GM19328 (cell line): ENCODE results near the gene CPTP.
A peak's percentile ranks its signal among the peaks of the same experiment; 100 is the strongest.
"Not testable (repeated sequence)": the region's sequence is repeated elsewhere in the genome, so short reads cannot be mapped to it uniquely, and the experiment has no call there.

ENCODE experiments used
- ATAC-seq: cut with Tn5 transposase; IDR thresholded peaks from one replicate; pipeline ENCODE4 v1.9.1; 2021; ENCODE audit warnings: mild to moderate bottlenecking, moderate library complexity; ENCODE audit not compliant: unreplicated experiment

The CPTP gene

GRCh38 chr1:1360506-1361169 lies 36.0 kb downstream of the CPTP start:
- no peak for ATAC-seq

DNA sequence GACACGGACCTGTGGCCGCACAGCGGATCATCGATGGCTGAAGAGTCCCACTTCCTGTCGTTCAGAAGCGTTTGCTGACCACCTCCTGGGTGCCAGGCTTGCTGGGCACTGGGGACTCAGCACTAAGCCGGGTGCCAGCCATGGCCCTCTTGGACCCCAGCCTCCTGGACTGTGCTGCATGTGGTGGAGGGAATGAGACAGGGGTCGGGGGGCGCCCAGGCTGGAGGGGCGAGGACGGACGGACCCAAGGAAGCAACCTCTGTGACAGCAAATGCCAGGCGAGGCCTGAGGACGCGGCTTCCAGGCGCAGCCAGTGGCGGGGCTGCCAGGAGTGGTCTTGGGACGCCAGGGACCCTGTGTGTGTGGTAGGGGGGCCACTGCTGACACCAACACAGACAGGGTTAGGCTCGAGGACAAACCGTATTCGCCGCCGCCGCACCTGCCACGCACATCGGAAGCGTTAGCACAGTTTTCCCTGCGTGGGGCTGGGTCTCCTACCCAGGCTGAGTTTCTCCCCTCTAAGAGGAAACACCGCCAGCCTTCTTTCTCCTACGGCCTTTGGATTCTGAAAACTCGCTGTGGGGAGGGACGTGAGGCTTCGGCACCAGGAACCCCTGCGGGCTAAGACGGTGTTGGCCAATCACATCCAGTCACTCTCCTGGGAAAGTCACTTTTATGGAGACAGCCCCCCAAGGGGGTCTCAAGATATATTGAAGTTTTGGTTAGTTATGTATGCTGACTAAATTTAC lies 36.8 kb downstream of the CPTP start:
- no peak for ATAC-seq

GRCh38 chr1:1361982-1362423 lies 37.4 kb downstream of the CPTP start:
- no peak for ATAC-seq

DNA sequence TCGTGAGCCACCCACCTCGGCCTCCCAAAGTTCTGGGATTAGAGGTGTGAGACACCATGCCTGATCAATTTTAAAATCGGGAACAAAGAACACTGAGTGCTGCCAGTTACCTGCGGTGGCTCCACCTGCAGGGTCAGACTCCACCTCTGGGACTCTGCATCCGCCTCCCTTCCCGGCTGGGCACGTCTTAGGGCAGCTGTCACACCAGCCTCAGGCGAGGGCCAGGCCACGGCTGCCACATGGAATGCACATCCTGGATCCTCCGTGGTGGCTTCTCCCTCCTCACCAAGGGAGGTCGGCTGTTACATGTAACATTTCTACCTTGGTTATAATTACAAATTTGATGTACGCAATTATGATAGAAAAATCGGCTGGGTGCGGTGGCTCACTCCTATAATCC lies 39.7 kb downstream of the CPTP start:
- no peak for ATAC-seq

- ATAC-seq: no peak
Observed at GRCh38 chr1:1365875-1366698, 41.5 kb downstream of the CPTP start.

- ATAC-seq: no peak
Observed at GRCh38 chr1:1366699-1367066, 42.1 kb downstream of the CPTP start.

DNA sequence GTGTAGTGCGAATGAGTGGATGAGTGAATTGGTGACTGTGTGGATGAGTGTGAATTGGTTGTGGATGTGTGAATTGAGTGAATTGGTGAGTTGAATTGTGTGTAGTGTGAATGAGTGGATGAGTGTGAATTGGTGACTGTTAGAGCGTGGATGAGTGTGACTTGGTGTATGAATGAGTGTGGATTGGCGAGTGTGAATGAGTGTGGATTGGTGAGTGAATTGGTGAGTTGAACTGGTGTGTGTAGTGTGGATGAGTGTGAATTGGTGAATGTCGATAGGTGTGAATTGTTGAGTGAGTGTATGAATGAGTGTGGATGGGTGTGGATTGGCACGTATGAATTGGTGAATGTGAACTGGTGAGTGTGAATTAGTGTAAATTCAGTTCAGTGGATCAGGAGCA lies 42.7 kb downstream of the CPTP start:
- no peak for ATAC-seq

- ATAC-seq: not testable (repeated sequence)
Observed at GRCh38 chr1:1370094-1370493, 45.5 kb downstream of the CPTP start.

DNA sequence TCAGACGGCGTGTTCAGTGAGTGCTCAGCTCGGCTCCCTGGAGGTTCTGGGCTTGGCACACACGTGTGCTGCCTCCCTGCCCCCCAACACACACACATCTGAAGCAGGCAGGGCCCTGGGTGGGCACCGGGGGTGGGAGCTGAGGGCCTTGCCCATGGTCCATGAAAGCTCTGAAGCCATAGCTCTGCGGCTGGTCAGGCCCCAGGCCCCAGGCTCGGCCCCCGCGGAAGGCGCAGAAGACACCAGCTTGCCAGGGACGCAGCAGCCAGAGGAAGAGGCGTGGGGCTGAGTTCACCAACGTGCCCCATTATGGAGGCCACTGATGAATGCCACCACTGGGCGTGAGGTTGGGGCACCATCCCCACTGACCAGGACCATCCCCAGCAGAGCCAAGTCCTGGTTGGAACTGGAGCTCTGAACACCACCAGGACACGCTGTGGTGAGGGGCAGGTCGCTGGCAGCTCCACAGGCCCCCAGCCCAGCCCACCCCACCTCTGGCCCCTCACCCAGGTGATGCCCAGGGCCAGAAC lies 46.2 kb downstream of the CPTP start:
- ATAC-seq: no peak

- no peak for ATAC-seq
Observed at GRCh38 chr1:1371364-1371745, 46.8 kb downstream of the CPTP start.

- ATAC-seq: no peak
Observed at GRCh38 chr1:1371746-1372711, 47.4 kb downstream of the CPTP start.

DNA sequence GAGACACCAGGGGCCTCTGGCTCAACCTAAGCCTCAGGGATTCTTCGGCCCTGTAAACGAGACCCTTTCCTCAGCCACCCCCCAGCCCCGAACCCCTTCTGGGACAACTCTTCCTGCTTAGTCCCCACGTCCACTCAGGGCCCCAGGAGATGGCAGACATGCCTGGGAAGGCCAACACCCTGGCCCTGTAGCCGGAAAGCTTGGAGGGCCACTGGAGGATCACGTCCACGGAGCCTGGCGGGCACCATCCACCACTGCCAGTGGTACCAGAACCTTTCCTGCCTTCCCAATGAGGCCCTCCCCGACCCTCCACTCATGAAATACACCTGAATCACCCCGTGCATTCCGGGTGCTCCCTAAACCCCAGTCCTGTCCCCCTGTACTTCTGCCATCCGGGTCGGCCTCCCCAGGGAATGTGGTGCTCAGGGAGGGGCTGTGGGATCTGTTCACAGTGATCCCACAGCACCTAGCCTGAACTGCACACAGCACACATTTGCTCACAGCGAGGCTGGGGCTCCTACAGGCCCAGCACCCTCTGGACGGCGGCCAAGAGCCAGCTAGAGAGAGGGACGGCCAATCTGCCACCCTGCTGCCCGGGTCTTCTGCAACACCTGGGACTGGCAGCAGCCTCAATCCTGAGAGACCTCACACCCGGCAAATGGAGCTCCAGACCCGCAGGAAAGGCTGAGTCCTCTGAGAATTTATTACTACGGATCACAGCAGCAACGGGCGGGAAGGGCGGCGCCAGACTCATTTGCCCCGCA lies 48.6 kb downstream of the CPTP start:
- ATAC-seq: no peak

DNA sequence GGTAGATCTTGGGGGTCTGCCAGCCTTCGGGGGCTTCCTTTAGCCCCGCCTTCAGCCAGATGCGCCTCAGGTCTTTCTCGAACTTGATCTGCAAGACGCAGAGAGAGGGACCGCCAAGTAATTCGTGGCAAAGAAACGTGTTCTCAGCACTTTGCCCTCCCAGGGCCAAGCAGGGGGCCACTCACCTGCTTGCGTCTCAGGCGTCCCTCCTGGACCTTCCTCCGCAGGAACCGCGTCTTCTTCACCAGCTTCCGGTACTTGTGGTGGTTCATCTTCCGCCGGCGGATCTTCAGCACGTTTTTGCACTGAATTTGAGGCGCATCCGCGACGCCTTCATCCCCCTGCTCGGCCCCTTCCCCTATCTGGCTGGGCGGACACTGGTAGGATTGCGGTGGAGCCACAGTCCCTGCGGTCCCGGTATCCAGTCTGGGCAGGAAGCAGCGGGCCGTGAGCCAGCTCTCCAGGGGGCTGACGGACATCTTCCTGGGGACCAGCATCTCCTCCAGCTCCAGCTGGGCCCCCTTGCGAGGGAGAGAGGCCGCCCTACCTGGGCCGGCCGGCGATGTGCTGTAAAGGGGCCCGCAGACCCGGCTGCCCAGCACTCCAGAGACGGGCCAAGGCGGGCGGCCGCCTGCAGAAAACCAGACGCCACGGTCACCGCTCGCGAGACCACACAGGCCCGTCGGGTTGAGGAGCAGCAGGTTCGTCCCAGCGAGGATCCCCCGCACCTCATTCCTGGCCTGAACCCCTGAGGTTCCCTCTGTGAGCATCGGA lies 49.4 kb downstream of the CPTP start:
- no peak for ATAC-seq

- ATAC-seq: peak; percentile 1
Observed at GRCh38 chr1:1374589-1374928, 50.0 kb downstream of the CPTP start.

DNA sequence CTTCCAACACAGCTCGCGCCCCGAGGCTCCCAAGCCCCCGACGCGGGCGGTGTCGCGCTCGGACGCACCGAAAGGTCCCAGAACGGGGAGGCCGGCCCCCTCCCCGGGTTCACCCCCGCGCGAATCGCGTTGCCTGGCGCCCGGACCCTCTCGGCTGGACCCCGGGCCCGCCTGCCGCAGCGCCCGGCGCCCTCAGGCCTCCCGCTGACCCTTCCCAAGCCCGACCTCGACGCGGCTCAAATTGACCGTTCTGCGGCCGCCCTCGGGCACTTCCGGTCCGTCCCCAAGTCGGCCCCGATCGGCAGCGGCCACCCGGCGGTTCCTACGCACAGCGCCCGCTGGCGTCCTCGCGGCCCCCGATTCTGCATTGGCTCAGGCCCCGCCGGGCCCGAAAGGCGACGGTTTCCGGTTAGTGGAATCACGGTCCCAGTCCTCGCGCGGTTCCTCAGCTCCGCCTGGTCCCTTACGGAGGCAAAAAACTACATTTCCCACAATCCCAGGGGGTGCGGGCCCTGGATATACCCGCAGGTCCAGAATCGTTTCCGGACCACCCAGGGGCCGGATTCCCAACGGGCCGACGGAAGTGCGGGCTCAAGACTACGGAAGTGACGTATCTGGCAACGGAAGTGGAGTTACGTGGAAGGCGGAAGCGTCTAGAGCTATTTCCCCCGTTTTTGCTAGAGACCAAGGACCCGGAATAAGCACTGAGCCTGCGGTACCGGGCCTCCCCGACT lies 50.5 kb downstream of the CPTP start, which contains the start of gene AURKAIP1:
AURKAIP1 (minus strand) TSS at position 279 of the 734 bp plus-strand sequence. CDS start 451 bp downstream, outside the sequence.
- ATAC-seq: peak; percentile 87

DNA sequence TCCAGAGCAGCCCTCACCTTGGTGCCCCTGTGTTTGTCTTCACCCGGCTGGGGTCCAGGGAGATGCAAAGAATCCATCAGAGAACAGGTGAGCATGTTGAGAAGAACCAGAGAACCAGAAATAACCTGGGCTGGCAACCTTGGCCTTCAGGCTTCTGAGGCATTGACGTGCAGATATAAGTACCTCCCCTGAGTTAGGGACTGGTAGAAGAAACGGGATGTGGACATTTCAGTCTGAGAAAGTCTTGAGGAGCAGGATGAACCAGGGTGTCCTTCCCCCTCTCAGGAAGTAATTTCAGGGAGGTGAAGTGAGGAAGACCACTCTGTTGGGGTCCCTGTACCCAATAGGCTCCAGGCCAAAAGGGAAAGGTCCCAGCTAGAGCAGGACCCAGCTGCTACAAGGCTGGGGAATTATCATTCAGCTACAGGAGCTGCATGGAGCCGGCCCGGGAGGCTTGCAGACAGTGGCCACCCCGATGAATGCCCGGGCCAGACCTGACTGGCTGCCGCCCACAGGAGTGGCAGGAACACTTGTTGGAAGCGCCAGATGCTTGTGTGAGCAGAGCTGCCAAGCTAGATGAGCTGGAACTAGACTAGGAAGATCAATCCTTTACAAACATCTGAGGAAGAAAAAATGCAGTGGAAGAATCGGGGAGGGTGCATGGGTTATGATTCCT lies 52.1 kb downstream of the CPTP start:
- ATAC-seq: no peak

DNA sequence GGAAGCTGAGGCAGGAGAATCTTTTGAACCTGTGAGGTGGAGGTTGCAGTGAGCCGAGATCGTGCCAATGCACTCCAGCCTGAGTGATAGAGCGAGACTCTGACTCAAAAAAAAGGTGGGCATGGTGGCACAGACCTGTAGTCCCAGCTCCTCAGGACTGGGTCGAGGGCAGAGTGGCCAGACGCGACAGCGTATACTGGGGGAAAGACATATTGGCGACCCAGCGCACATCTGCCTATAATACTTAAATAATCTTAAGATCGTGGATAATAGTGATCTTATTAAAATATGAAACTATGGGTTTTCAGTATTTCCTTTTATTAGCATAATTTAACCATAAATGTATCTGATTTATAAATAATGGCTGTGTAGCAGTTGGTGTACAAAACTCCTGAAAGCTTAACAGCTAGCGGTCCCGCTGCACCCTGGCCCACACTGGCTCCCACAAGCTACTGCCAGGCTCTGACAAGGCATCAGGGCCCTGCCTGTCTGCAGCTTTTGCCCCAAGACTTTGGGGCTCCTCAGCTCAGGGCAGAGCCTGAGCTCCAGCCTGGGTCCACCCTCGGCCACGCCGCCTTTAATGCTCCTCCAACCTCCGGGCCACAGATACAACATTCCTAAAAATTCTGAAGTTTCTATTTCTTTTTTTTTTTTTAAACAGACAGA lies 53.1 kb downstream of the CPTP start:
- ATAC-seq: no peak
